ENCODE data around the gene HSPA4L. TPM values are rescaled to one million over a fixed set of nuclear protein-coding genes. Genes with fewer than 3 reads are reported as not detected.
A peak's percentile ranks its signal among the peaks of the same experiment; 100 is the strongest.

Gene HSPA4L
- total and polyA plus RNA-seq, 2 donors from 2014 or later, result 8.8 to 13.5 TPM

DNA sequence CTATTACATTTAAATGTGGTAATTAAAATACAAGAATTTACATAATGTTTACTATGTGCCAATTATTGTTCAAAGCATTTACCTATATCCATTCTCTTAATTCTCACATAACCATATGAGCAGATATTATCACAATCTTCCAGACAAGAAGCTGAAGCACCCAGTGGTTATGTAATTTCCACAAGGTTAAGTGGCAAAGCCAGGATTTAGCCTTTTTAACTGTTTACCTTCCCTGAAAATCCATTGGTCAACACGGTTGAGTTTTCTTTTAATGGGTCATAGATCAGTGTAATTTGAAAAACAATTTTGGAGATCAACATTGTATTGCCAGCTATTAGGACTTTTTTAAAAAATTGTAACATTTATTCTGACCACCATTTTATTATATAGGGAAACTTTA is 11.4 kb downstream of the HSPA4L start:
- TF ChIP-seq, protein P1, sequence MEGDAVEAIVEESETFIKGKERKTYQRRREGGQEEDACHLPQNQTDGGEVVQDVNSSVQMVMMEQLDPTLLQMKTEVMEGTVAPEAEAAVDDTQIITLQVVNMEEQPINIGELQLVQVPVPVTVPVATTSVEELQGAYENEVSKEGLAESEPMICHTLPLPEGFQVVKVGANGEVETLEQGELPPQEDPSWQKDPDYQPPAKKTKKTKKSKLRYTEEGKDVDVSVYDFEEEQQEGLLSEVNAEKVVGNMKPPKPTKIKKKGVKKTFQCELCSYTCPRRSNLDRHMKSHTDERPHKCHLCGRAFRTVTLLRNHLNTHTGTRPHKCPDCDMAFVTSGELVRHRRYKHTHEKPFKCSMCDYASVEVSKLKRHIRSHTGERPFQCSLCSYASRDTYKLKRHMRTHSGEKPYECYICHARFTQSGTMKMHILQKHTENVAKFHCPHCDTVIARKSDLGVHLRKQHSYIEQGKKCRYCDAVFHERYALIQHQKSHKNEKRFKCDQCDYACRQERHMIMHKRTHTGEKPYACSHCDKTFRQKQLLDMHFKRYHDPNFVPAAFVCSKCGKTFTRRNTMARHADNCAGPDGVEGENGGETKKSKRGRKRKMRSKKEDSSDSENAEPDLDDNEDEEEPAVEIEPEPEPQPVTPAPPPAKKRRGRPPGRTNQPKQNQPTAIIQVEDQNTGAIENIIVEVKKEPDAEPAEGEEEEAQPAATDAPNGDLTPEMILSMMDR (IDR thresholded peaks at IDR 0.05; ENCODE audit: borderline replicate concordance, extremely low read depth, insufficient read depth), result no peak
- Histone ChIP-seq H3K27ac (ENCODE audit: low read depth in 2 of 2, low read length in 2 of 2) (no peak overlapping the region), H3K4me3 (ENCODE audit: low read length in 3 of 3) (no peak overlapping the region), H3K9ac (ENCODE audit: low read length in 3 of 3) (no peak overlapping the region), H3K4me1 (ENCODE audit: control insufficient read depth in 2 of 3, insufficient read depth in 2 of 3, low read depth in 1 of 3, low read length in 3 of 3) (no peaks in the 10 kb centered on the region), H3K9me3 (ENCODE audit: control insufficient read depth in 2 of 3, insufficient read depth in 1 of 3, low read length in 3 of 3) (no peaks in the 10 kb centered on the region), H3K27me3 (ENCODE audit: control insufficient read depth, insufficient read depth, low read length) (no peaks in the 10 kb centered on the region), H3K36me3 (ENCODE audit: control insufficient read depth in 2 of 3, insufficient read depth in 3 of 3, low read length in 3 of 3) (no peaks in the 10 kb centered on the region)
- FAIRE-seq, result no peak
- no peak for DNase-seq
- intact Hi-C loops (cut with DNase I), result no loop called here

DNA sequence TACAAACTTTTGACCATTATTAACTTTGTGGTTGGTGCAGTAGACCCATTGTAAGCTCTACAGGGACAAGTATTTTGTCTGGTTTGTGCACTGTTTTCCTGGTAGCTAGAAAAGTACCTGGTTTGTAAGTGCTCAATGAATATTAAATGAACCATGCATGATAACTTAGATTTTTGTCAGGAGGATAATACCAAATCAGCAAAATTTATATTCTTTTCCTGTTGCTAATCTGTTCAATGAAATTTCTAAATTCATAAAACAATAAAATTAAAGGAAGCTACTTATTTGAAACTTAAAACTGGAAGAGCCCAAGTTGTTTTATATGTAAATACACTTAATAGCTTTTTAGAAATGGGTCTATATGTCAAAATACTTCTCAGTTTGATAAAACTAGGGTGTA is 17.6 kb downstream of the HSPA4L start:
- intact Hi-C loops (cut with DNase I), result no loop called here
- Histone ChIP-seq H3K9ac (ENCODE audit: low read length in 3 of 3) (no peak overlapping the region), H3K27ac (ENCODE audit: low read depth in 2 of 2, low read length in 2 of 2) (no peak overlapping the region), H3K27me3 (ENCODE audit: control insufficient read depth, insufficient read depth, low read length) (no peaks in the 10 kb centered on the region), H3K9me3 (ENCODE audit: control insufficient read depth in 2 of 3, insufficient read depth in 1 of 3, low read length in 3 of 3) (no peaks in the 10 kb centered on the region), H3K36me3 (ENCODE audit: control insufficient read depth in 2 of 3, insufficient read depth in 3 of 3, low read length in 3 of 3) (peaks cover 0 to 14% (median 0%) of the 10 kb centered on the region in 3 donors), H3K4me1 (ENCODE audit: control insufficient read depth in 2 of 3, insufficient read depth in 2 of 3, low read depth in 1 of 3, low read length in 3 of 3) (no peaks in the 10 kb centered on the region), H3K4me3 (ENCODE audit: low read length in 3 of 3) (no peak overlapping the region)
- TF ChIP-seq, protein P1 (IDR thresholded peaks at IDR 0.05; ENCODE audit: borderline replicate concordance, extremely low read depth, insufficient read depth), result no peak
- DNase-seq, result no peak
- FAIRE-seq, result no peak

DNA sequence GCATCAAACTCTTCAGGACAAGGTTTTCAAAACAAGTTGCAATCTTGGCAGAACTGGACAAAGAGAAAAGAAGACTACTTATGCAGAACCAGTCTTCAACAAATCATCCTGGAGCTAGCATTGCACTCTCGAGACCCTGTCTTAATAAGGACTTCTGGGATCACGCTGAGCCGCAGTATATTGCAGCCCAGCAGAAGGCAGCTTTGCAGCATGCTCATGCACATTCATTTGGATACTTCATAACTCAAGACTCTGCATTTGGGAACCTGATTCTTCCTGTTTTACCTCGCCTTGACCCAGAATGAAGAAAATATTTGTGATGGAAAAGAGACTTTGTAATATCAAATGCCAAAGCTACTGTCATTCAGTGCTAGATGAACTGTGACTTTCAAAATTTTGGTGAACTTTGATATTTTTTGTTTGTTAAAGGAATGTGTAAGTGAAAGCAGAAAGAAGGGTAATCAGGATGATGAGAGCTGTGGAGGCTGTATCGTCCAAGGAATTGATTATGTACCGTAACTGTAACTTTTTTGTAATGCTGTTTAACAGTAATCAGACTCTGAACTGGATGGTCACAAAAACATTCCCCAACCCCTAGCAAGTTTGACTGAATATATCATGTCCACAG is 27.2 kb downstream of the HSPA4L start:
- H3K36me3 ChIP-seq (ENCODE audit: control insufficient read depth in 2 of 3, insufficient read depth in 3 of 3, low read length in 3 of 3), result peaks cover 0 to 6% (median 2%) of the 10 kb centered on the region in 3 donors
- DNase-seq (peak in 1 of 5 donors; percentile 9), FAIRE-seq (no peak)
- no peak overlapping the region for H3K27ac ChIP-seq (ENCODE audit: low read depth in 2 of 2, low read length in 2 of 2)
- intact Hi-C loops (cut with DNase I), result no loop called here
- H3K9me3 ChIP-seq (ENCODE audit: control insufficient read depth in 2 of 3, insufficient read depth in 1 of 3, low read length in 3 of 3), result no peaks in the 10 kb centered on the region
- H3K27me3 ChIP-seq (ENCODE audit: control insufficient read depth, insufficient read depth, low read length), result no peaks in the 10 kb centered on the region
- no peak overlapping the region for H3K4me3 ChIP-seq (ENCODE audit: low read length in 3 of 3)
- no peak overlapping the region for H3K9ac ChIP-seq (ENCODE audit: low read length in 3 of 3)
- H3K4me1 ChIP-seq (ENCODE audit: control insufficient read depth in 2 of 3, insufficient read depth in 2 of 3, low read depth in 1 of 3, low read length in 3 of 3), result no peaks in the 10 kb centered on the region
- TF ChIP-seq, protein P1 (IDR thresholded peaks at IDR 0.05; ENCODE audit: borderline replicate concordance, extremely low read depth, insufficient read depth), result no peak

DNA sequence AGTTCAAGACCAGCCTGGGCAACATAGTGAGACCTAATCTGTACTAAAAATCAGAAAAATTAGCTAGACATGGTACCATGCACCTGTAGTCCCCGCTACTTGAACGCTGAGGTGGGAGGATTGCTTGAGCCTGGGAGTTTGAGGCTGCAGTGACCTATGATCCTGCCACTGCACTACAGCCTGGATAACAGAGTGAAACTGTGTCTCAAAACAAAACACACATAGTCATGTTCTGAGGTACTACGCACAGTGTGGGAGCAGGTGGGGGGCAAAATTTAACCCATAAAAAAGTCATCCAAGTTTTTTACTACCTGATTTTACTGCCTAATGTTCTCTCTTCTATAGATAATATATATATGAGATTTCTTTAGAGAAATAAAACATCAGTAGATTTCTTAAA is 28.4 kb downstream of the HSPA4L start:
- FAIRE-seq, result no peak
- no peak overlapping the region for H3K4me3 ChIP-seq (ENCODE audit: low read length in 3 of 3)
- DNase-seq, result no peak

More for the DNA sequence above, 28.4 kb downstream of the HSPA4L start:
- H3K27me3 ChIP-seq (ENCODE audit: control insufficient read depth, insufficient read depth, low read length), result no peaks in the 10 kb centered on the region
- H3K27ac ChIP-seq (ENCODE audit: low read depth in 2 of 2, low read length in 2 of 2), result no peak overlapping the region
- no peaks in the 10 kb centered on the region for H3K9me3 ChIP-seq (ENCODE audit: control insufficient read depth in 2 of 3, insufficient read depth in 1 of 3, low read length in 3 of 3)
- H3K9ac ChIP-seq (ENCODE audit: low read length in 3 of 3), result no peak overlapping the region
- TF ChIP-seq, protein P1 (IDR thresholded peaks at IDR 0.05; ENCODE audit: borderline replicate concordance, extremely low read depth, insufficient read depth), result no peak
- intact Hi-C loops (cut with DNase I), result no loop called here
- peaks cover 0 to 6% (median 2%) of the 10 kb centered on the region in 3 donors for H3K36me3 ChIP-seq (ENCODE audit: control insufficient read depth in 2 of 3, insufficient read depth in 3 of 3, low read length in 3 of 3)
- no peaks in the 10 kb centered on the region for H3K4me1 ChIP-seq (ENCODE audit: control insufficient read depth in 2 of 3, insufficient read depth in 2 of 3, low read depth in 1 of 3, low read length in 3 of 3)
